GM12878 (cell line): ENCODE data around the gene ADGRB2. TPM values are rescaled to one million over a fixed set of nuclear protein-coding genes. Genes with fewer than 3 reads are reported as not detected.

ENCODE experiments used
- IRF5 ChIP-seq: fragments of 450-650 bp; IDR thresholded peaks from 2 replicates; pipeline ENCODE4 v1.6.1; 2017; ENCODE audit warnings: borderline replicate concordance
- JUNB ChIP-seq: IDR thresholded peaks from 2 replicates; pipeline ENCODE4 v1.6.1; 2016; ENCODE audit warnings: antibody characterized with exemption, mild to moderate bottlenecking
- MEF2B ChIP-seq: fragments of 450-650 bp; IDR thresholded peaks from 2 replicates; pipeline ENCODE4 v1.6.1; 2018; ENCODE audit warnings: mild to moderate bottlenecking, moderate library complexity; ENCODE audit not compliant: partially characterized antibody, poor library complexity, severe bottlenecking
- RCOR1 ChIP-seq: conservative IDR thresholded peaks from 2 replicates; pipeline ENCODE4 v1.6.1; 2012; ENCODE audit warnings: low read depth, low read length, improper control_type of control experiment
- SMAD1 ChIP-seq: fragments of 450-650 bp; IDR thresholded peaks from 2 replicates; pipeline ENCODE4 v1.6.1; 2018; ENCODE audit warnings: mild to moderate bottlenecking, low read depth; ENCODE audit not compliant: partially characterized antibody
- TCF3 ChIP-seq: IDR thresholded peaks from 2 replicates; pipeline ENCODE4 v1.6.1; 2012; ENCODE audit warnings: low read depth, mild to moderate bottlenecking, low read length, borderline replicate concordance; ENCODE audit not compliant: insufficient read depth
- ZBTB4 ChIP-seq: fragments of 450-650 bp; formaldehyde crosslinking; IDR thresholded peaks from 2 replicates; pipeline ENCODE4 v1.4.0; 2022; ENCODE audit warnings: mild to moderate bottlenecking, moderate library complexity
- polyA plus RNA-seq, 11 experiments: library from polyadenylated mRNA; depleted of rRNA in 4 of 11; unstranded in 6 of 11; stranded (reverse) in 5 of 11; fragments of >200 nt; fragmentation: Nextera tagmentation in 4 of 11; fragmentation: Illumina TruSeq in 1 of 11; extraction: Ambion mirVana in 4 of 11; extraction: Trizol in 1 of 11; gene quantifications; 1 replicate in 1 of 11; 2 replicates in 10 of 11; pipeline versions ENCODE4 v1.2.1 to v1.2.3, GENCODE V29; 2011 to 2016; ENCODE audit warnings: inconsistent platforms in 2 of 11, missing spikeins in 2 of 11, low read depth in 1 of 11
- total RNA-seq, 4 experiments: library from RNA; depleted of rRNA in 3 of 4; stranded (reverse); fragments of >200 nt in 3 of 4; fragmentation: Illumina TruSeq in 1 of 4; extraction: Trizol in 1 of 4; gene quantifications; 2 replicates each; pipeline versions ENCODE4 v1.2.1 to v1.2.3, GENCODE V29; 2013 to 2021
- TF ChIP-seq, protein P1 (sequence below): fragments of 450-650 bp; IDR thresholded peaks from 2 replicates; pipeline ENCODE4 v1.6.1; 2017; ENCODE audit warnings: low read depth, mild to moderate bottlenecking, moderate library complexity

ADGRB2 gene
- total and polyA plus RNA-seq, 10 of the 15 experiments (the other 5 are each of a cell fraction or from before 2014, with no cell fraction given), result 0.11 to 0.33 (median 0.18) TPM; not detected in 4

- TF ChIP-seq IRF5, result no peak
- TF ChIP-seq, protein P1, sequence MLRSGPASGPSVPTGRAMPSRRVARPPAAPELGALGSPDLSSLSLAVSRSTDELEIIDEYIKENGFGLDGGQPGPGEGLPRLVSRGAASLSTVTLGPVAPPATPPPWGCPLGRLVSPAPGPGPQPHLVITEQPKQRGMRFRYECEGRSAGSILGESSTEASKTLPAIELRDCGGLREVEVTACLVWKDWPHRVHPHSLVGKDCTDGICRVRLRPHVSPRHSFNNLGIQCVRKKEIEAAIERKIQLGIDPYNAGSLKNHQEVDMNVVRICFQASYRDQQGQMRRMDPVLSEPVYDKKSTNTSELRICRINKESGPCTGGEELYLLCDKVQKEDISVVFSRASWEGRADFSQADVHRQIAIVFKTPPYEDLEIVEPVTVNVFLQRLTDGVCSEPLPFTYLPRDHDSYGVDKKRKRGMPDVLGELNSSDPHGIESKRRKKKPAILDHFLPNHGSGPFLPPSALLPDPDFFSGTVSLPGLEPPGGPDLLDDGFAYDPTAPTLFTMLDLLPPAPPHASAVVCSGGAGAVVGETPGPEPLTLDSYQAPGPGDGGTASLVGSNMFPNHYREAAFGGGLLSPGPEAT, result no peak
- no peak for TF ChIP-seq JUNB
- no peak for TF ChIP-seq TCF3
- TF ChIP-seq ZBTB4 (CRISPR knock-in tag), result no peak
- TF ChIP-seq RCOR1, result no peak
- TF ChIP-seq MEF2B, result no peak
- no peak for TF ChIP-seq SMAD1
These were observed 68.8 kb downstream of the ADGRB2 start (continued) for GRCh38 chr1:31695327-31695726.
